Mesendoderm (in vitro differentiated cells): ENCODE results near the gene FNDC3B.
"Not testable (repeated sequence)": the region's sequence is repeated elsewhere in the genome, so short reads cannot be mapped to it uniquely, and the experiment has no call there.

Experiments used
- DNase-seq: peaks from one replicate; pipeline ENCODE4 v3.0.0; 2013
- H2AK5ac ChIP-seq: 2 replicates; pipeline ENCODE4 v1.6.1; 2013; ENCODE audit warnings: low read length, inconsistent platforms
- H2BK120ac ChIP-seq: 2 replicates; pipeline ENCODE4 v1.6.1; 2013; ENCODE audit warnings: low read depth, mild to moderate bottlenecking, low read length, moderate library complexity, mixed read lengths
- H2BK15ac ChIP-seq: replicated peaks from 2 replicates; pipeline ENCODE4 v1.6.1; 2013; ENCODE audit warnings: low read depth, mild to moderate bottlenecking, moderate library complexity
- H2BK5ac ChIP-seq: 2 replicates; pipeline ENCODE4 v1.6.1; 2013; ENCODE audit warnings: low read length, inconsistent platforms
- H3K18ac ChIP-seq: 2 replicates; pipeline ENCODE4 v1.6.1; 2013; ENCODE audit warnings: mild to moderate bottlenecking, low read length, mixed read lengths
- H3K23ac ChIP-seq: one replicate; pipeline ENCODE4 v1.6.1; 2013; ENCODE audit warnings: low read length
- H3K27ac ChIP-seq: 2 replicates; pipeline ENCODE4 v1.5.1; 2013; ENCODE audit warnings: low read depth, mild to moderate bottlenecking, inconsistent platforms, low read length, moderate library complexity
- H3K27me3 ChIP-seq: 2 replicates; pipeline ENCODE4 v1.6.1; 2013; ENCODE audit warnings: low read length, control low read depth, mild to moderate bottlenecking, inconsistent platforms; ENCODE audit not compliant: insufficient read depth, poor library complexity
- H3K36me3 ChIP-seq: 2 replicates; pipeline ENCODE4 v1.6.1; 2013; ENCODE audit warnings: low read length, inconsistent platforms; ENCODE audit not compliant: control insufficient read depth, insufficient read depth
- H3K4ac ChIP-seq: one replicate; pipeline ENCODE4 v1.6.1; 2013; ENCODE audit warnings: low read depth, mild to moderate bottlenecking, low read length, moderate library complexity
- H3K4me1 ChIP-seq: 2 replicates; pipeline ENCODE4 v1.6.1; 2013; ENCODE audit warnings: low read depth, low read length, inconsistent platforms; ENCODE audit not compliant: control insufficient read depth
- H3K4me2 ChIP-seq: 2 replicates; pipeline ENCODE4 v1.6.1; 2013; ENCODE audit warnings: low read length
- H3K4me3 ChIP-seq: 2 replicates; pipeline ENCODE4 v1.5.1; 2013; ENCODE audit warnings: mild to moderate bottlenecking, low read length
- H3K56ac ChIP-seq: one replicate; pipeline ENCODE4 v1.6.1; 2013; ENCODE audit warnings: low read length
- H3K79me1 ChIP-seq: 2 replicates; pipeline ENCODE4 v1.6.1; 2013; ENCODE audit warnings: low read length, inconsistent platforms
- H3K79me2 ChIP-seq: 2 replicates; pipeline ENCODE4 v1.6.1; 2013; ENCODE audit warnings: mild to moderate bottlenecking, low read length; ENCODE audit not compliant: control insufficient read depth, insufficient read depth
- H3K9ac ChIP-seq: 2 replicates; pipeline ENCODE4 v1.6.1; 2013; ENCODE audit warnings: low read length, inconsistent platforms
- H4K5ac ChIP-seq: one replicate; pipeline ENCODE4 v1.6.1; 2013; ENCODE audit warnings: low read length
- H4K8ac ChIP-seq: one replicate; pipeline ENCODE4 v1.6.1; 2013; ENCODE audit warnings: low read depth, mild to moderate bottlenecking, control low read depth, low read length, moderate library complexity
- WGBS: extraction: QIAGEN DNeasy Blood & Tissue Kit; methylation state at CpG from one replicate; pipeline ENCODE4 v1.1.7; 2013; ENCODE audit warnings: low lambda C conversion rate, missing lambda C conversion rate; ENCODE audit not compliant: insufficient coverage; ENCODE audit errors: extremely low coverage; 5-methylcytosine and 5-hydroxymethylcytosine counted together

The FNDC3B gene

DNA sequence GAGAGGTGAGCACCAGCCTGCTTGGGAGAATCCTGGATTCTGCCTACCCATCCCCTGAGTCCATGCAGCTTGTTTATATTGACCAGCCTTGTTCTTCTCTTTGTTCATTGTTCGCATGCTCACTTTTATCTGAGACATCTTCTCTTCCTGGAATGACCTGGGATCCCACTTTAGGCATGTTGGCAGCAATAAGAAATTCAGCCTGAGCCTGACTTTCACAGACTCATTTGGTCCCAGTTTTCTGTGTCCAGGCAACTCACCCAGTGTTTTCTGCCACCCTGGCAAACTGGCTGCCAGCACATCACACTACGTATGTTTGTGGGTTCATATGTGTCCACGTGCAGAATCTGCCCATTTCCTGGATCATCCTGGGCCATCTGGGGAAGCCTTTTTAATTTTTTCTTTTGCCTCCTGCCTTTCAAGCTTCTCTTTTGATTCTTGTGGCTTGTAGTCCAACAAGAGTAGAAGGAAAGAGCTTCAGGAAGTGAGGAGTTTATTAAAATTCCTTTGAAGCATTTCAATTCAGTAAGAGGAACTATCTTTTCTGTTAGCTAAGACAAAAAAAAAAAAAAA lies 199.9 kb downstream of the FNDC3B start:
- H3K27me3 ChIP-seq, result no peaks in the 10 kb centered on the region
- no peak overlapping the region for H2BK120ac ChIP-seq
- no peaks in the 10 kb centered on the region for H3K4me1 ChIP-seq
- H4K5ac ChIP-seq, result no peak overlapping the region
- H3K56ac ChIP-seq, result no peak overlapping the region
- H3K9ac ChIP-seq, result no peak overlapping the region
- no peak overlapping the region for H2BK15ac ChIP-seq
- no peak overlapping the region for H2AK5ac ChIP-seq
- H2BK5ac ChIP-seq, result no peak overlapping the region
- no peak overlapping the region for H3K4me3 ChIP-seq
- H3K4me2 ChIP-seq, result no peak overlapping the region
- no peaks in the 10 kb centered on the region for H3K36me3 ChIP-seq
- H3K79me2 ChIP-seq, result peaks cover 9% of the 10 kb centered on the region
- H4K8ac ChIP-seq, result no peak overlapping the region
- H3K23ac ChIP-seq, result no peak overlapping the region
- no peak overlapping the region for H3K27ac ChIP-seq
- H3K18ac ChIP-seq, result no peak overlapping the region
- no CpG with 5 or more reads among the region's 3 CpGs for WGBS
- peaks cover 16% of the 10 kb centered on the region for H3K79me1 ChIP-seq
- no peak for DNase-seq
- no peak overlapping the region for H3K4ac ChIP-seq

GRCh38 chr3:172241405-172241804 lies 202.0 kb downstream of the FNDC3B start:
- Histone ChIP-seq H2BK15ac (no peak overlapping the region), H2BK5ac (no peak overlapping the region), H3K79me1 (peaks cover 15% of the 10 kb centered on the region), H4K8ac (no peak overlapping the region), H3K9ac (no peak overlapping the region), H3K4ac (no peak overlapping the region), H3K27me3 (no peaks in the 10 kb centered on the region), H3K4me3 (no peak overlapping the region), H3K18ac (no peak overlapping the region), H2AK5ac (no peak overlapping the region), H3K4me1 (no peaks in the 10 kb centered on the region), H3K4me2 (no peak overlapping the region), H3K56ac (no peak overlapping the region), H3K36me3 (no peaks in the 10 kb centered on the region), H3K23ac (no peak overlapping the region), H3K79me2 (peaks cover 6% of the 10 kb centered on the region), H2BK120ac (no peak overlapping the region), H3K27ac (no peak overlapping the region), H4K5ac (no peak overlapping the region)
- no CpG with 5 or more reads among the region's 1 CpG for WGBS
- no peak for DNase-seq

DNA sequence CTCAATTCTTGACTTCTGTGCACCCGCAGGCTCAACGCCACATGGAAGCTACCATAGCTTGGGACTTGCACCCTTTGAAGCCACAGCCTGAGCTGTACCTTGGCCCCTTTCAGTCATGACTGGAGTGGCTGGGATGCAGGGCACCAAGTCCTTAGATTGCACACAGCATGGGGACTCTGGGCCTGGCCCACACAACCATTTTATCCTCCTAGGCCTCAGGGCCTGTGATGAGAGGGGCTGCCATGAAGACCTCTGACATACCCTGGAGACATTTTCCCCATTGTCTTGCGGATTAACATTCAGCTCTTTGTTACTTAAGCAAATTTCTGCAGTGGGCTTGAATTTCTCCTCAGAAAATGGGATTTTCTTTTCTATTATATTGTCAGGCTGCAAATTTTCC lies 203.1 kb downstream of the FNDC3B start:
- not testable (repeated sequence) for H4K8ac ChIP-seq, H3K9ac ChIP-seq, H3K27me3 ChIP-seq, H3K4me2 ChIP-seq, H3K4ac ChIP-seq, H3K56ac ChIP-seq, H3K23ac ChIP-seq, H3K4me3 ChIP-seq, H2AK5ac ChIP-seq, H3K4me1 ChIP-seq, H3K36me3 ChIP-seq, H3K18ac ChIP-seq, H2BK15ac ChIP-seq, H2BK120ac ChIP-seq, H3K79me2 ChIP-seq, H3K79me1 ChIP-seq, H4K5ac ChIP-seq, H3K27ac ChIP-seq, H2BK5ac ChIP-seq
- WGBS, result no CpG with 5 or more reads among the region's 3 CpGs
- DNase-seq, result peak; percentile 33

DNA sequence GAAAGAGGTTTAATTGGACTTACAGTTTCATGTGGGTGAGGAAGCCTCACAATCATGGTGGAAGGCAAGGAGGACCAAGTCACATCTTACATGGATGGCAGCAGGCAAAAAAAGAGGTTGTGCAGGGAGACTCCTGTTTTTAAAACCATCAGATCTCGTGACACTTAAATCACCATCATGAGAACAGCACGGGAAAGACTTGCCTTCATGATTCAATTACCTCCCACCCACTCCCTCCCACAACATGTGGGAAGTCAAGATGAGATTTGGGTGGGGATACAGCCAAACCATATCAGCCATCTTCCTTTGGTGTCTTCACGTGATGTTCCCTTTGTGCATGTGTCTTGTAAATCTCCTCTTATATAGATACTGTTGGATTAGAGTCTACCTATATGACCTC lies 204.0 kb downstream of the FNDC3B start:
- not testable (repeated sequence) for H3K4me1 ChIP-seq, H3K18ac ChIP-seq, H2BK120ac ChIP-seq, H3K79me2 ChIP-seq, H3K36me3 ChIP-seq, H2BK15ac ChIP-seq, H3K4me3 ChIP-seq, H2AK5ac ChIP-seq, H3K9ac ChIP-seq, H3K4me2 ChIP-seq, H4K8ac ChIP-seq, H3K4ac ChIP-seq, H3K27me3 ChIP-seq, H2BK5ac ChIP-seq, H3K23ac ChIP-seq, H3K79me1 ChIP-seq, H3K56ac ChIP-seq, H4K5ac ChIP-seq, DNase-seq, H3K27ac ChIP-seq
- WGBS, result no CpG with 5 or more reads among the region's 3 CpGs

DNA sequence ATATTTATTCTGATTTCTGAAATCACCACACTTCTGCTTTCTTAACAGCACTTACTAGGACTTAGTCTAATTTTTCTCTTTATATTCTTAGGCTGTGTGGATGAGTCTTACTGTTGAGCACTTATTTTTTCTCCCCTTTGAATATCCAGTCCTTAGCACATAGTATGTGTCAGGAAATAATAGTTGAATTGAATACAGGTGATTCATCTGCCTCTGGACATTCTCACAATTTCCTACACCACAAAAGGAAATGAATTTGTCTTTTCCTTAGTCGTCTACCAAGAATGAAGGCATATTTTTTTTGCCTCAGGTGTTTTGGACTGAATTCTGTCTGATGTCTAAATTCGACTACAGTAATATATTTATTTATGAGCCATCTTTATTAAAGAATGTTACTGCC lies 204.6 kb downstream of the FNDC3B start:
- no peak overlapping the region for H4K8ac ChIP-seq
- no peaks in the 10 kb centered on the region for H3K4me1 ChIP-seq
- H3K9ac ChIP-seq, result no peak overlapping the region
- H3K4ac ChIP-seq, result no peak overlapping the region
- H3K4me3 ChIP-seq, result no peak overlapping the region
- no peak for DNase-seq
- H3K18ac ChIP-seq, result no peak overlapping the region
- WGBS, result no CpG with 5 or more reads among the region's 2 CpGs
- no peak overlapping the region for H2BK5ac ChIP-seq
- H2AK5ac ChIP-seq, result no peak overlapping the region
- peaks cover 2% of the 10 kb centered on the region for H3K79me2 ChIP-seq
- no peak overlapping the region for H2BK15ac ChIP-seq
- no peak overlapping the region for H3K56ac ChIP-seq
- H3K79me1 ChIP-seq, result peaks cover 8% of the 10 kb centered on the region
- H3K36me3 ChIP-seq, result no peaks in the 10 kb centered on the region
- no peaks in the 10 kb centered on the region for H3K27me3 ChIP-seq
- no peak overlapping the region for H2BK120ac ChIP-seq
- no peak overlapping the region for H3K27ac ChIP-seq
- no peak overlapping the region for H4K5ac ChIP-seq
- no peak overlapping the region for H3K23ac ChIP-seq
- H3K4me2 ChIP-seq, result no peak overlapping the region

DNA sequence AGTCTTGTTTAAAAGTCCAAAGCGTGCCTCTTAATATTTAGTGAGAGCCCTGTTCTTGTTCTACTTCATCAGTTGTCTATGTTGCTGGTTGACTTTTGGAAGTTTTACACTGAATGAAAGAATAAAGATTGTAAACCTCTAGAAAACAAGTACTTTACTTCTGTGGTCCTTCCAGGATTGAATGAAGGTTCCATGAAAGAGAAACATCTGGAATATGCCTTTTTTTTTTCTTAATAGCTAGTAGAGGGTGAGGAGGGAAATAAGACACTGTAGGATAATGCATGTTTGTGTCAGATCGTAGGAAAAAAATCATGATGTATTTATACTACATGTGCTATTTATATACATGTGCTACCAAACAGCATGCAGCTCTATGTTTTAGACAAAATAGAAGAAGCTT lies 205.9 kb downstream of the FNDC3B start:
- Histone ChIP-seq H3K4me2 (no peak overlapping the region), H3K36me3 (no peaks in the 10 kb centered on the region), H2BK15ac (no peak overlapping the region), H3K79me1 (peaks cover 4% of the 10 kb centered on the region), H4K5ac (no peak overlapping the region), H3K56ac (no peak overlapping the region), H3K79me2 (no peaks in the 10 kb centered on the region), H4K8ac (no peak overlapping the region), H3K4me1 (no peaks in the 10 kb centered on the region), H2BK120ac (no peak overlapping the region), H2BK5ac (no peak overlapping the region), H3K4ac (no peak overlapping the region), H3K27ac (no peak overlapping the region), H3K18ac (no peak overlapping the region), H3K9ac (no peak overlapping the region), H3K27me3 (no peaks in the 10 kb centered on the region), H3K4me3 (no peak overlapping the region), H2AK5ac (no peak overlapping the region), H3K23ac (no peak overlapping the region)
- no peak for DNase-seq
- WGBS, result no CpG with 5 or more reads among the region's 2 CpGs
